ENCODE measurements around the gene NOG. TPM values are rescaled to one million over a fixed set of nuclear protein-coding genes. Genes with fewer than 3 reads are reported as not detected.

NOG gene
- total RNA-seq, 1 donor from 2014 or later: 0.39 TPM

DNA sequence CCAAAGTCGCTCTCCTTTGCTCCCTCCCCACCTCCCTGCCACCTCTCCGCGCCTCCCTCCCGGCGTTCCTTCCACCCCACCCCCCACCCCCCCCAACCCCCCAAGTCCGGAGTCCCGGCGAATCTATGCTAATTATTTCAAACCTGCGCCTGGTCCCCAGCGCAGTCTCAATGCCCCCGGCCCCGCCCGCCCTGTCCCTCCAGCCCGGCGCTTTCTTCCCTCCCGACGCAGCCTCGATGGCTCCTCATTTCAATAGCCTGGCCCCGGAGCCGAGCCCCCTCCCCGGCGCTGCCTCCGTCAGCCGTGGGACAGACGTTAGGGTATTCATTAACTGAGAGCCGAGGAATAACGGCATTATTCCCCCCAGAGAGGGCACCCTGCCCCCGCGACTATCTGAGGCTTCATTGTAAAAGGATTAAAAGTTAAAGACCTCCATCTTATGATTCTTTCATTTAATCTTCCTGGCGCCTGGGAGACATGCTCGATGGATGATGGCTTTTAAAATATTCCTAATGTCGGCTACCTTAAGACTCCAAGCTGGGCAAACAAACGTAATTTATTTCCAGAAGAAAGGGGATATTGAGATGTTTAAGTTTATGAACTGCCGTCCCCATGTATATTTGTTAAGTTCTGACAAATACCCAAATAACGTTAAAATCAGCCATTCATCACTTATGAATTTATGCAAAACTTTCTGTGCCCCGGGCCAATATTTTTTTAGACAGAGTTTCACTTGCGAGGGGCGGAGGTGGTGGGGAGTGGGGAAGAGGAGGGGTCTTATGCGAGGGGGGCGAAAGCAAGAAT, 3.4 kb downstream of the NOG start:
- DNase-seq (ENCODE audit: low read depth in 2 of 2): no peak

DNA sequence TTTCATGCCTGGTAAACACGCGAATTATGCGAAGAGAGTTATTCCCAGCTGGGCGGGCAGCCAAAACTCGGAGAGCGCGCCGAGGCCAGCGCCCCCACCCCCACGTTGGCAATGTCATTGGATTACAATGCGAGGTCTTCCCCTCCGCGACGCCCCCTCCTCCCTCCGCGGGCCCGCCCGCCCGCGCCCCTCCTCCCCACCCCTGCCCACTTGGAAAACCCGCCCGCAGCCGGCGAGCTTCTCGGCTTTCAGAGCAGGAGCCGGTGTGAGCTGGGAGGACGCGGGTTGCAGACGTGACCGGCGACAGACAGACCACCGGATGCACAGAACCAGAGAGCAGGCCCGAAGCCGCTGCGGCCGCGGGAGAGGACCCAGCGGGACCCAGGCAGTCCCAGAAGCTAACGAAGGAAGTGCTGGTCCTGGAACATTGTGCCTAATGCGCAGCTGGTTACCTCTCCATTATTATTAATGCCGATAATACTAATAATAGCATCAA, 4.0 kb downstream of the NOG start:
- DNase-seq (ENCODE audit: low read depth in 2 of 2): peak in 1 of 2 donors; percentile 13

DNA sequence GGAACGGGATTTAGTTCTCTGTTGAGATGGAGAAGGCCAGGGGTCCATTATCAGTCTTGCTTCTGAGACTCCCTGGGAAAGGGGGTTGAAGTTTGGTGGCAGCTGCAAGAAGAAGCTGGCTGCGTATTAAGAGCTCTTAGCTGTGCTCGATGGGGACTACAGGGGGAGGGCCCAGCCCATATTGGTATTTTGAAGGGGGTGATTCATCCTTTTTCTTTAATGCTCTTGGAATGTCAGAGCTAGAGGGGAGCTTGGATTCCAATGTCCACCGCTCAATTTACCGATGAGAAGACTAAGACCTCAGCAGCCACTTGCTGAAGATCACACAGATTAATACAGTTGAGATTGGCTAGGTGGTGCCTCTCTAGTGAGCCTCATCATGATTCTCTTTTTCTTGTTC, 5.0 kb downstream of the NOG start:
- no peak for DNase-seq (ENCODE audit: low read depth in 2 of 2)

DNA sequence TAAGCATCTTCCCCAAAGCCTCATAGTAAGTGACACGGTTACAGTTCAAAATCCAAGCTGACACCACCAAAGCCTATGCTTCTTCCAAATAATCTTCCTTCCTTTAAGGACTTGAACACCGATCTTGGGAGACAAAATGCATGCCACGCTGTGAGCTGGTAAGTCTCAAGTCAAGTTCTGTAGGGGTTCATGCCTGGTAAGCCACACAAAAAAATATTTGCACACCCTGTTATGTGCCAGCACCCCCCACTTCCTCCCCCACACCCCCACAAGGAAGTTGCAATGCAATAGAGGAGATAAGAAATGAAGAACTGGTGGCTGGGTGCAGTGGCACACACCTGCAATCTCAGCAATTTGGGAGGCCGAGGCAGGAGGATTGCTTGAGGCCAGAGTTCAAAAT, 5.6 kb downstream of the NOG start:
- no peak for DNase-seq (ENCODE audit: low read depth in 2 of 2)

DNA sequence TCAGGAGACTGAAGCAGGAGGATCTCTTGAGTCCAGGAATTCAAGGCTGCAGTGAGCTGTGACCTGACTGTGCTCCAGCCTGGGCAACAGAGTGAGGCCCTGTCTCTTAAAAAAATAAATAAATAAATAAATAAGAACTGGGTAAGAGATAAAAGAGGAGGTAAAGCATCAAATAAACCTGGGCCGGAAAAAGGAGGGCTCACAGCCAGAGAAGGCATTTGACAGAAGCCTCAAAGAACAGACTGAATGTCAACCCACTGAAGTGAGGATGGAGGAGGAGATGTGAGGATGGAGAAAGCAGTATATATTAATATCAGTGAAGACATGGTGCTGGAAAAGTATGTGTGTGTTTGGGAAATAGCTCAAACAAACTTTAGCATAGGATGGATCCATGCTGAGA, 6.1 kb downstream of the NOG start:
- no peak for DNase-seq (ENCODE audit: low read depth in 2 of 2)

DNA sequence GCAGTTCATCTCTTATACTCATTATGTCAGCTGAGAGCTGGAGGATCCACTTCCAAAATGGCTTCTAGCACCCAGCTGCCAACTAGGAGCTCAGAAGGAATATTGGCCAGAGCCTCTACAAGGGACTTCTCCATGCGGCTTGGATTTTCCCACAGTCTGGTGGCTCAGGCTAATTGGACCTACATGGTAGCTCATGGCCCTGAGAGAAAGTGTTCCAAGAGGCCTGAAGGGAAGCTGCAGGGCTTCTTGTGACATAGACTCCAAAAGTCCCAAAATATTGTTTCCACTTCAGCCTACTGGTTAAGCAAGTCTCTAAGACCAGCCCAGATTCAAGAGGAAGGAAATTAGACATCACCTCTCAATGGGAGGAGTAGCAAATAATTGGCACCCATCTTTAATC, 6.8 kb downstream of the NOG start:
- DNase-seq (ENCODE audit: low read depth in 2 of 2): no peak

DNA sequence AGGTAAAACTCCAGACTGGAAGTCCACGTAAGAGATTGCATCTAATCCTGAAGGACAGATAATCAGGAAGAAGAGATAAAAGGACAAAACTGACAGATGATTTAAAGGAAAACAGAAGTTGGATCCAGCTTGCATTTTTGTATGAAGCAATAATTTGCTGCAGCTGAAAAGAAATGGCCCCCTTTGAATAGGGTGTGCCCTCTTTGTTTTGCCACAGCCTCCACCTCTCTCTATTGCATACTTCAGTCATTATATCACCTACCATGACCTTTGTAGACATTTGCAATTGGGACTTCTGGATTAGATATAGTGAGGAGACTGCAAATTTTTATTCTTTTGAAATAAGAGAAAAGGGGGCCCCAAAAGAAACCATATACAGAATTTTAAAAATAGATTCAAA, 8.1 kb downstream of the NOG start:
- no peak for DNase-seq (ENCODE audit: low read depth in 2 of 2)

DNA sequence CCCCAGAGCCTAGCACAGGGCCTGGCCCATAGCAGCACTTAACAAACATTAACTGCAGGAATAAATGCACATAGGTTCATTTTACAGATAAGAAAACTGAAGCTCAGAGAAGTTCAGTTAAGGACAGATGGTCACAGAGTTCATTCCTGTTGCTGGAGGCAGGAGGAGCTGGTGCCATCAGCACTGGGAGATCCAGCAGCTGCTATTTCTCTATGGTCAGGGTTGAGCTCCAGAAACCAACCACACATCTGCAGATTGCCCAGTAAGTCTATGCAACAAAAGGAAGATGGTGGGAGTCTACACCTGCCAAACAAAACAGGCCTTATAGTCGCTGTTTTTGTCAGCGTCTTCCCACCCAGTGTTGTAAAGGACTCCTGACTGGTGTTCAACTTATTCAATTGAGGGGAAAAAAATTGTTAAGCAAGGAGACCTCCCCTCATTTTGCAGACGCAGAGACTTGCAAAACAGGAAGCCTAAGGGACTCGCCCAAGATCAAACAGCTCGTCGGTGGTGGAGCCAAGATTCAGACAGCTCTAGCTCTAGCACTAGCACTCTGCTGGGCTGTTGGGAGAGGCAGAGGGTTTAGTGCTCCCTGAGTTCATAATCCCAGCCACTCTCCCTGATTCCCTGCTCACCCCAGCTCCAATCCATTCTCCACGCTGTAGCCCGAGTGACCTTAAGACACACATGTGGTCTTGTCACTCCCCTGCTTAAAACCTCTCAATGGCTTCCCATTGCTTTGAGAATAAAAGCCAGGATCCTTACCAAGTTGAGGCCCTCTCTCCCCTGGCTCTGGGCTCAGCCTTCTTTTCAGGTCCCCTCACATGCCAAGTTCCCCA, 9.0 kb downstream of the NOG start:
- DNase-seq (ENCODE audit: low read depth in 2 of 2): no peak

DNA sequence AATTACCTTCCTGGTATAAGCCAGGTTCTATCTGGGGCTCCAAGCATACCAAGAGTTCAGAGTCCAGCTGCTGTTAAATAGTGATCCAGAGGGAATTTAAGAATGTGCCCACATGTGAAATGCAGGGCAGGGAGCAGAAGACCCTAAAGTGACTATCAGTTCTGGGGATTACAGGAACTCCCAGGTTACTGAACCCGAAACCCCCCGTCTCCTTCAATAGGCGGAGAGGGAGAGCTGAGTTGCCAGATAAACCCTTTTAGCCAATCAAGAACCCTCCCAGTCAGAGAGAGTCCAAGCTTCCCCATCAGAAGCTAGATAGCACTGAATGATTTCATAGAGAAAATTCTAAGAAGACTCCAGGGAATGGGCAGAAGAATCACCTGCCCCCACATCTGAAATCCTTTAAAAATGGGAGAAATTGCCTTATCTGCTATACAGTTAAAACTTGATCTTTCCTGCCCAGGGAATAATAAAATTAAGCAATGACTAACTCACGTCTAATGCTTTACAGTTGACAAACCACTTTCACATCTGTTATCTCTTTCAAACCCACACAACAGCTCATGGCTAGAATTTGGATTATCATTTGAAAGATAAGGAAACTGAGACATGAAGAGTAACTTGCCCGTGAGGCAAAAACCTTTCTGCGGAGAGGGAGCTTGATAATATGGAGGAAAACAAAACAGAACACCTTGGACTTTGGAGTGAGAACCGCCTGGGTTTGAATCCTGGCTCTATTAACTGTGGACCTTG, 10.2 kb downstream of the NOG start:
- no peak for DNase-seq (ENCODE audit: low read depth in 2 of 2)

DNA sequence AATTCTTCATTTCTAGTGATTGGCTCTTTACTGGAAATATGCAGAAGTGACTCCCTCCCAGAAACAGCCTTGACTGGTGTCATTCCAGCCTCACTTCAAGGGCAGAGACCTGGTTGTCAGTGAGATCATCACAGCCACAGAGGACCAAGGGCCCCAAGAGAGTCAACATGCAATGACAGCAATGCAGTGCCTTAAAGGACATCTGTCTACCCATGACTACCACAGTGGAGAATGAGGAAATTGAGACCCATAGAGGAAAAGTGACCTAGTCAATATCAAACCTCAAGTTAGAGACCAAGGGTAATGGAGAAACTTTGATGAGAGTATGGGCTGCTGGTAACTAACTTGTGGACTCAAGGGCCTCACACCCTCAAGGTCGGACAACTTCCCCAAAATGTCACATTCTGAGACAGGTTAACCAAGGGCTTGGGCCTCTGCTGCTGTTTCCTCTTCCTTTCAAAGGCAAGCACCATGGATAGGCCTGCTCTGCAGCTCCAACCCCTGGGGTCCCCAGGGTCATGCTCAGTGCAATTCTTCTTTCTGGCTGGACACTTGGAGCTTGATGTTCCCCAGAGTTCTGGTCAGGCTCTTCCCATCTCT, 11.3 kb downstream of the NOG start:
- no peak for DNase-seq (ENCODE audit: low read depth in 2 of 2)

DNA sequence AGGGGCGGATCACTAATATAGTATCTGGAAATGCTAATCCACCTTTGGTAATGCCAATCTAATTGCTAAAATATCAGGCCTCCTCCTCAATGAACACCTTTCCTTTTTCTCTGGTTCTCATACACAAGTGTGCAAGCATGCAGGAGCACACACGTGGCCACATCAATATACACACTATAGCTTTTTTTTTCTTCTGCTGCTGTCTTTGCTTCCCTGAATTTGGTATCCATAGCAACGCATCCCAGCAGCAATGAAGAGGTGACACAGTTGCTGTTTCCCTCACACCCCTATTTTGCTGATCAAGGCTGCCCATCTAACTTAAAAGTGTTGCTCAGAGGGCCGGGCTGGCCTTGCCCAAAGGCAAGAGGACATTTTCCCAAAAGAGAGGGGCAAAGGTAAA, 15.4 kb downstream of the NOG start:
- no peak for DNase-seq (ENCODE audit: low read depth in 2 of 2)

DNA sequence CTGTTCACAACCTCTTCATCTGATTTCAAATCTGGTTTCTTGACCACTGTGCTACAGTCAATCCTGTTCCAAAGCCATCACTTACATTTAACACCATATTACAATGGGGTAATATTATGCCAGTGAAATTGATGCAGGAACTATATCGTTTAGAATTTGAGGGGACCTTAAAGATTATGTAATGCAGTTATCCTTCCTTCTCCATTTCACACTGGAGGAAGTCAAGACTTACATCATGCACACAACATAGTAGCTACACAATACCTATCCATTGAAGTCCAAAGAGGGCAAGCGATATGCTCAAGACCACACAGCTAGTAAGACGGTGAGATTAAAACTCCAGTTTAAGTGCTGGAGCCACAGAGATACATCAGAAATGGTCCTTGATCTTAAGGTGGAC, 16.8 kb downstream of the NOG start:
- no peak for DNase-seq (ENCODE audit: low read depth in 2 of 2)

DNA sequence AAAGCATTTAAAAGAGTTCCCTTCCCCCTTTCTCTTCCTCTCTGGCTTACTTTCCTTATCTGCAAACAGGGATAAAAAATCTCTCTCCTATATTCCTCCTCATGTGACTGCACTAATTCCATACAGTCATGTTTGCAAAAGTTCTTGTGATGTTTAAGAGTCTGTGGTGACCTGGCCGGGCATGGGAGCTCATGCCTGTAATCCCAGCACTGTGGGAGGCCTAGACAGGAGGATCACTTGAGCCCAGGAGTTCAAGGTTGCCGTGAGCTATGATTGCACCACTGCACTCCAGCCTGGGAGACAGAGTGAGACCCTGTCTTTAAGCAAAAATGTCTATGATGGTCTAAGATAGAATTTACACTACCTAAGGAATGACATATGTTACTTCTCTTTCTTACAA, 19.6 kb downstream of the NOG start:
- DNase-seq (ENCODE audit: low read depth in 2 of 2): no peak

DNA sequence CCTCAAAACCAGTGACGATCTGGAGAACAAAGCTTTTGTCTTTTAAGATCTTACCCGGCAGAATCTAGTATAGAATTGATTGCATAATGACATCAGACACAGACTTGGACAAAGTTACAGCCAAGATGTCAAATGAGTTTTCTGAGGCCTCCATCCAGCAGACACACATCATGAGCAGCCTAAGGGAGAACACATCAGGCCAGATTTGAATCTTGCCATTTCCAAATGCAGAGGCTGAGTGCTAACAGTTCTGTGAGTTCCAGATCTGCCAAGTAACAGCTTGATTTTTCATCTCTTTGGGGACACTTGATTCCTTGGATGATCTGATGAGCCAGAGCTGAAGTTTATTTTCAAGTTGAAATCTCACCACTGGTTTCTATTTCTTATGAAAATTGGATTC, 21.0 kb downstream of the NOG start:
- no peak for DNase-seq (ENCODE audit: low read depth in 2 of 2)

DNA sequence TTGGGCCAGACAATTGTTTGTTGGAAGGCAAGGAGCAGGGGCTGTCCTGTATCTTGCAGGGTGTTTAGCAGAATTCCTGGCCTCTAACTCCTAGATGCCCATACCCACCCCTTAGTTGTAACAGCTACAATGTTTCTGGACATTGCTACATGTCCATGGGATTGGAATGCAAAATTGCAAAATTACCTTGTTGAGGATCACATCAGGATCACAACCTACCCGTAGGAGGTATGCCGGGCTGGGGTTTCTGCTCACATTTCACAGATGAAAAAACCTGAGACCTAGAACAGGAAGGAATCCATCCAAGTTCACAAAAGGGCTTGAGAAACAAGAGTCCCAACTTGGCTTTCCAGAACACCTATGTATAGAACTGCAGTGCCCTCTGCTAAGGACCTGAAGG, 22.7 kb downstream of the NOG start:
- DNase-seq (ENCODE audit: low read depth in 2 of 2): no peak

DNA sequence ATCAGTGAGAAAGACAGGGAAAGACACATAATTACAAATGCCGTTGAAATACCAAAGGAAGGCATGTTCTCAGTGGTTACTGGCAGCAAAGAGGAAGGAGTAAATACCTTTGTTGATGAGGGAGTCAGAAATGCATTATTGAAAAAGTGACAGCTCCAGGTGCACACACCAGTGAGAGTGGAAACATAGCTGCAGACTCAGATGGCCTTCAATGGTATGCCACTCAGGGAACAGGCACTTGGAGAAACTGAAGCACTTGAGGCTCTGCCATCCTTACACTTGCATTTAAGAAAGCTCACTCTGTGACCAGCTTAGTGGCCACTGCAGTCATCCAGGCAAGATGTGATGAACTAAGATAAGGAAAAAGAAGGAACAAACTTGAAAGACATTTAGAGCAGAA, 29.9 kb downstream of the NOG start:
- DNase-seq (ENCODE audit: low read depth in 2 of 2): no peak

DNA sequence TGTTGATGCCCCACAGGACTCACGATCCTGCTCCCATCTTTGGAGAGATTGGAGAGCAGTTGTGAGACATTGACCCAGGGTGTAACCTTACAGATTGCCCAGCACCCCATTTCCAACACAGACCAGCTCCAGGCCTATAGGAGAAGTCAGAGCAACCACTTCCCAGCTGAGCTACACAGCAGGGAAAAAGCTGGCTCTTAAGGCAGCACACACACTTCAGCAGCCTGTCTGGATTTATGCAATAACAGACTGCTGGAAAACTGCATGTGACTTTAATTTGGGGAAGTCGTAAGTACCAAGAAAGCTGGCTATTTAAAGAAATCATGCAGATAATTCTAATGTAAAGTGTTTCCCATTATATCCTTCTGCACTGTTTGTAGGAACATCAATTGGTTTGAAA, 30.8 kb downstream of the NOG start:
- DNase-seq (ENCODE audit: low read depth in 2 of 2): no peak

DNA sequence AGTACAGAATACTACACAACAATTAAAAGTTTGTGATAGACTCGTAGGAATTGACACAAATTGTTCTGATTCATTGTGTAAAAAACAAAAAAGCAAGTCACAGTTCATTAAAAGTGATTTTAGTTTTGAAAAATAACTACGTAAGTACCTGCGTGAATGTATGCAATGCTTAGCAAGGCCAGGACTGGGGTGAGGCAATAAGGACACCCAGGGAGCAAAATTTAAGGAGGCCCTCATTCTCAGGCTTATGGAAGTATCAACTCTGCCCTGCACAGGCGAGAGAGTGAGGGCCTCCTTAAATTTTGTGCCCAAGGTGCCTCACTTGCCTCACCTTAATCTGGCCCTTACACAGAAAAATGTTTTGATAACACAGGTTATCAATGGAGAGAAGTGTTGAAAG, 31.4 kb downstream of the NOG start:
- no peak for DNase-seq (ENCODE audit: low read depth in 2 of 2)

DNA sequence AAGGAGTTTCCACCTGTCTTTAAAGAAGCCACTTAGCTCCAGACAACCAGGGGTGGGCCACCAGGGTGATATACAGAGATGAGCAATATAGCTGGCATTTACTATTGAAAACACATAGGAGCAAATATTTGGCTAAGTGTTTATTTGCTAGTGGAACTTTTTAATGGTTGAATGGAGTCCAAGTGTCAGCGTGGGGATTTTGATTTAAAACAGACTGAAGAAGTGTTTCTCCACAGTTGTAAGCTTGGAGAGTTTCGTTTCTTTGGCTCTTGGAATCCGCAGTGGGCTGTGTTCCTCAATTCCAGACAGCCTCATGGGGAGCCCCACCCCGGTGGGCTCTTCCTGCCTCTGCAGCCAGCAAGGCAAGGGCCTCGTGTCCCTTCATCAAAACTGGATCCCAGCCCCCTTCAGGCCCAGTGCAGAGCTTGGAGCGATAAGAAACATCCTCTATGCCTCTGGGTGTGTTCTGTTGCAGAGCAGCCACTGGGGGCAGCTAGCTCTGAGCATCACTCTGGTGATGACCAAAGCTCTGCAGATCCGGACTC, 36.1 kb downstream of the NOG start:
- no peak for DNase-seq (ENCODE audit: low read depth in 2 of 2)

DNA sequence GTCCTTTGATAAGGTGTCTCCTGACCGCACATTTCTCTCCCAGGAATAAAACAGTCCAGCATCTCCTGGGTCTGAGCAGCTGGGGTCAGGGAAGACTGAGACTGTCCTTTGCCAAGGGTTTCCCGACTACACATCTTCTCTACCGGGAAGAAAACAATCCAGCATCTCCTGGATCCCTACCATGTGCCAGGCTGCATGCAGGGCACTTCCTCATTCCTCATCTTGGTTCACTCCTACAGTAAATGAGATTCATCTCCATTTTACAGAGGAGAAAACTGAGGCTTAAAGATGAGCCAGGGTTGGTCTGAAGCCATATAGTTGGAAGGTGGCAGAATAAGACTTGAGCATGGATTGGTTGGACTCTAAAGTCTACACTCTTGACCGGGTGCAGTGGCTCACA, 36.7 kb downstream of the NOG start:
- DNase-seq (ENCODE audit: low read depth in 2 of 2): no peak

DNA sequence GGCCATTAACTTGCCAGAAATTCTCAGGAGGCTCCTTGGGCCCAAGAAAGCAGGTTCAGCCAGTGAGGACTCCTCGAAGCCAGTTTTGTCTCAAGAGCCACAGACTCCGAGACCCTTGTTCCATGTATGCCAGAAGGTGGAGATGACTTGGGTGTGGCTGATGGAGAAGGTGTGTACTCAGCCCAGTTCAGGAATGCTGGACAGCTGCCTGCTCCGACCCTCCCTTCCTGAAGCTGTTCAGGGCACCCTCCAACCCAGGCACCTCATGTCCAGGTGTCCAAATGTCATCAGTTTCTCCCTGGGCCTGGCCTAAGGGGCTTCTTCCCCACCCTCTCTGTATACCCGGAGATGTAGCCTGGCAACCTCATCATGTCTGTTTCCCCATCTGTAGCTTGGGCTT, 40.2 kb downstream of the NOG start:
- DNase-seq (ENCODE audit: low read depth in 2 of 2): no peak

All from dermis microvascular lymphatic vessel endothelial cell (primary cell).